ENCODE data around the gene CHD2.
A peak's percentile ranks its signal among the peaks of the same experiment; 100 is the strongest.

The CHD2 gene

GRCh38 chr15:92885224-92886041 lies 14.7 kb upstream of the CHD2 start:
- no peak for DNase-seq (ENCODE audit: low read depth, low spot score)

GRCh38 chr15:92886042-92886537 lies 14.0 kb upstream of the CHD2 start:
- DNase-seq (ENCODE audit: low read depth, low spot score), result no peak

- no peak for DNase-seq (ENCODE audit: low read depth, low spot score)
Observed at GRCh38 chr15:92886815-92887214, 13.3 kb upstream of the CHD2 start.

GRCh38 chr15:92887869-92888268 lies 12.3 kb upstream of the CHD2 start:
- no peak for DNase-seq (ENCODE audit: low read depth, low spot score)

- no peak for DNase-seq (ENCODE audit: low read depth, low spot score)
Observed at GRCh38 chr15:92889390-92890107, 10.6 kb upstream of the CHD2 start.

GRCh38 chr15:92891533-92892200 lies 8.5 kb upstream of the CHD2 start:
- no peak for DNase-seq (ENCODE audit: low read depth, low spot score)

- no peak for DNase-seq (ENCODE audit: low read depth, low spot score)
Observed at GRCh38 chr15:92892201-92892555, 7.9 kb upstream of the CHD2 start.

- DNase-seq (ENCODE audit: low read depth, low spot score), result no peak
Observed at GRCh38 chr15:92893200-92893599, 6.9 kb upstream of the CHD2 start.

- no peak for DNase-seq (ENCODE audit: low read depth, low spot score)
Observed at GRCh38 chr15:92896561-92896960, 3.6 kb upstream of the CHD2 start.

- DNase-seq (ENCODE audit: low read depth, low spot score), result no peak
Observed at GRCh38 chr15:92897620-92898019, 2.5 kb upstream of the CHD2 start.

GRCh38 chr15:92898988-92899582 lies 1.0 kb upstream of the CHD2 start:
- no peak for DNase-seq (ENCODE audit: low read depth, low spot score)

GRCh38 chr15:92899601-92899947 lies 550 bp upstream of the CHD2 start:
- no peak for DNase-seq (ENCODE audit: low read depth, low spot score)

GRCh38 chr15:92900731-92901071 lies 577 bp downstream of the CHD2 start:
- DNase-seq (ENCODE audit: low read depth, low spot score), result no peak

GRCh38 chr15:92901072-92901761 lies 1.1 kb downstream of the CHD2 start:
- DNase-seq (ENCODE audit: low read depth, low spot score), result no peak

GRCh38 chr15:92901995-92902394 lies 1.9 kb downstream of the CHD2 start:
- DNase-seq (ENCODE audit: low read depth, low spot score), result no peak

- no peak for DNase-seq (ENCODE audit: low read depth, low spot score)
Observed at GRCh38 chr15:92902737-92903593, 2.8 kb downstream of the CHD2 start.

- no peak for DNase-seq (ENCODE audit: low read depth, low spot score)
Observed at GRCh38 chr15:92903631-92903965, 3.5 kb downstream of the CHD2 start.

- DNase-seq (ENCODE audit: low read depth, low spot score), result peak; percentile 90
Observed at GRCh38 chr15:92903966-92904721, 4.0 kb downstream of the CHD2 start.

- no peak for DNase-seq (ENCODE audit: low read depth, low spot score)
Observed at GRCh38 chr15:92904722-92905571, 4.8 kb downstream of the CHD2 start.
